Loucy (cell line): ENCODE results near the gene RYR2.
"Not testable (repeated sequence)": the region's sequence is repeated elsewhere in the genome, so short reads cannot be mapped to it uniquely, and the experiment has no call there.

Experiments used
- EZH2phosphoT487 ChIP-seq: fragments of 200-600 bp; IDR thresholded peaks from 2 replicates; pipeline ENCODE4 v1.6.1; 2018; ENCODE audit warnings: antibody characterized with exemption, mild to moderate bottlenecking, moderate library complexity, borderline replicate concordance
- TF ChIP-seq, protein P1 (sequence below): fragments of 200-600 bp; sonication (generic); conservative IDR thresholded peaks from 2 replicates; pipeline ENCODE4 v1.5.1; 2014; ENCODE audit warnings: mild to moderate bottlenecking, antibody characterized with exemption, low read length

DNA sequence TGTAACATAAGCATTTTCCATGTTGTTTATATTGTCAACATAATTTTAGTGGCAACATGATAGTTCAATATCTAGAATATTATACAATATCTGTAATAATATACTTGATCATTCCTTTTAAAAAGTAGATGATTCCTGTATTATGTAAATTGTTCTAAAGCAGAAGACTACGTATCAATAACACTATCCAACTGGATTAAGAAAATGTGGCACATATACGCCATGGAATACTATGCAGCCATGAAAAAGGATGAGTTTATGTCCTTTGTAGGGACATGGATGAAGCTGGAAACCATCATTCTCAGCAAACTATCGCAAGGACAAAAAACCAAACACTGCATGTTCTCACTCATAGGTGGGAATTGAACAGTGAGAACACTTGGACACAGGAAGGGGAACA, 329.5 kb downstream of the RYR2 start:
- TF ChIP-seq, protein P1, sequence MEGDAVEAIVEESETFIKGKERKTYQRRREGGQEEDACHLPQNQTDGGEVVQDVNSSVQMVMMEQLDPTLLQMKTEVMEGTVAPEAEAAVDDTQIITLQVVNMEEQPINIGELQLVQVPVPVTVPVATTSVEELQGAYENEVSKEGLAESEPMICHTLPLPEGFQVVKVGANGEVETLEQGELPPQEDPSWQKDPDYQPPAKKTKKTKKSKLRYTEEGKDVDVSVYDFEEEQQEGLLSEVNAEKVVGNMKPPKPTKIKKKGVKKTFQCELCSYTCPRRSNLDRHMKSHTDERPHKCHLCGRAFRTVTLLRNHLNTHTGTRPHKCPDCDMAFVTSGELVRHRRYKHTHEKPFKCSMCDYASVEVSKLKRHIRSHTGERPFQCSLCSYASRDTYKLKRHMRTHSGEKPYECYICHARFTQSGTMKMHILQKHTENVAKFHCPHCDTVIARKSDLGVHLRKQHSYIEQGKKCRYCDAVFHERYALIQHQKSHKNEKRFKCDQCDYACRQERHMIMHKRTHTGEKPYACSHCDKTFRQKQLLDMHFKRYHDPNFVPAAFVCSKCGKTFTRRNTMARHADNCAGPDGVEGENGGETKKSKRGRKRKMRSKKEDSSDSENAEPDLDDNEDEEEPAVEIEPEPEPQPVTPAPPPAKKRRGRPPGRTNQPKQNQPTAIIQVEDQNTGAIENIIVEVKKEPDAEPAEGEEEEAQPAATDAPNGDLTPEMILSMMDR = not testable (repeated sequence)
- TF ChIP-seq EZH2phosphoT487 = not testable (repeated sequence)
